ENCODE measurements around the gene ZNF385B.

GRCh38 chr2:179746981-179747380 lies 114.4 kb downstream of the ZNF385B start:
- TF ChIP-seq CTCF (IDR thresholded peaks at IDR 0.05) (no peak), EZH2 (IDR thresholded peaks at IDR 0.05; ENCODE audit: borderline replicate concordance, insufficient read depth, low read depth, low read length, poor library complexity, severe bottlenecking) (no peak)

Measured in B cell (primary cell).